Left lung (tissue), 10 donors: ENCODE measurements around the gene PCGF3. TPM values are rescaled to one million over a fixed set of nuclear protein-coding genes. Genes with fewer than 3 reads are reported as not detected.
"Not testable (repeated sequence)": the region's sequence is repeated elsewhere in the genome, so short reads cannot be mapped to it uniquely, and the experiment has no call there.

ENCODE experiments used
- ATAC-seq: fragments of 200-7000 bp; cut with Tn5 transposase; one replicate; pipeline ENCODE4 v1.9.1; 2020; ENCODE audit warnings: moderate library complexity
- DNase-seq, 4 donors: peaks; one replicate each; pipeline ENCODE4 v3.0.0-alpha.2; 2013 to 2020
- H3K27ac ChIP-seq, 2 donors: fragments of 200-600 bp; sonication (generic) in 1 of 2; one replicate each; pipeline versions ENCODE4 v1.5.0 to v1.8.0; 2020 to 2021
- H3K27me3 ChIP-seq, 2 donors: fragments of 200-600 bp; sonication (generic) in 1 of 2; one replicate each; pipeline versions ENCODE4 v1.5.0 to v1.8.0; 2020 to 2021
- H3K36me3 ChIP-seq, 2 donors: fragments of 200-600 bp; sonication (generic) in 1 of 2; one replicate each; pipeline versions ENCODE4 v1.5.0 to v1.8.0; 2020 to 2021
- H3K4me1 ChIP-seq, 2 donors: fragments of 200-600 bp; one replicate each; pipeline ENCODE4 v1.8.0; 2021
- H3K4me3 ChIP-seq, 2 donors: fragments of 200-600 bp; sonication (generic) in 1 of 2; one replicate each; pipeline versions ENCODE4 v1.5.0 to v1.8.0; 2020 to 2021; ENCODE audit warnings: mild to moderate bottlenecking in 1 of 2
- H3K9me3 ChIP-seq, 2 donors: fragments of 200-600 bp; sonication (generic) in 1 of 2; one replicate each; pipeline versions ENCODE4 v1.5.0 to v1.8.0; 2020 to 2021
- CTCF ChIP-seq, 2 donors: fragments of 200-600 bp; sonication (generic) in 1 of 2; IDR thresholded peaks; one replicate each; pipeline versions ENCODE4 v1.5.0 to v1.8.0; 2021; ENCODE audit warnings: antibody characterized with exemption in 2 of 2
- intact Hi-C, 2 donors: fragments of 100-400 bp; cut with DNase I; formaldehyde crosslinking; loops; one replicate each; pipeline versions ENCODE4 v1.11.2 to v1.14.2; 2022
- polyA plus RNA-seq, 6 donors: library from polyadenylated mRNA; unstranded; fragments of 120-200 nt; gene quantifications; one replicate each; pipeline ENCODE4 v1.2.1, GENCODE V29; 2013; ENCODE audit not compliant: insufficient read length in 6 of 6
- total RNA-seq, 2 donors: library from RNA; stranded (reverse); fragmentation: NEBNext Ultra II Directional; extraction: Animal tissue kit (Norgen Biotek cat#: 25700); gene quantifications; one replicate each; pipeline ENCODE4 v1.2.1, GENCODE V29; 2021
- donor health status: DM: no; HTN: yes; CAD: no.
- donor health status: DM: no; HTN: no; CAD: no.

Gene PCGF3
- total and polyA plus RNA-seq, 8 donors = 43.7 to 110 (median 88.7) TPM

GRCh38 chr4:704198-704891, 1.3 kb upstream of the PCGF3 start:
- Histone ChIP-seq H3K36me3 (no peaks in the 10 kb centered on the region), H3K27ac (no peak overlapping the region), H3K4me3 (no peak overlapping the region), H3K9me3 (no peaks in the 10 kb centered on the region), H3K27me3 (no peaks in the 10 kb centered on the region), H3K4me1 (peaks cover 13 to 31% of the 10 kb centered on the region in 2 donors)
- intact Hi-C loops = no loop called here
- TF ChIP-seq CTCF (IDR thresholded peaks at IDR 0.05) = no peak
- DNase-seq (peak in 1 of 4 donors; percentile 85), ATAC-seq (no peak)

GRCh38 chr4:704971-705277, 708 bp upstream of the PCGF3 start:
- Histone ChIP-seq H3K36me3 (no peaks in the 10 kb centered on the region), H3K4me1 (peaks cover 13 to 30% of the 10 kb centered on the region in 2 donors), H3K9me3 (no peaks in the 10 kb centered on the region), H3K4me3 (peak overlapping the region in 1 of 2 donors; percentile 78), H3K27ac (peak overlapping the region in 1 of 2 donors; percentile 86), H3K27me3 (no peaks in the 10 kb centered on the region)
- no peak for TF ChIP-seq CTCF (IDR thresholded peaks at IDR 0.05)
- intact Hi-C loops = no loop called here
- ATAC-seq (no peak), DNase-seq (no peak)

- intact Hi-C loops, H3K36me3 ChIP-seq, DNase-seq, H3K9me3 ChIP-seq, ATAC-seq, H3K27me3 ChIP-seq: not testable (repeated sequence)
- H3K4me1 ChIP-seq = peaks cover 13 to 34% of the 10 kb centered on the region in 2 donors
- H3K4me3 ChIP-seq = peak overlapping the region; percentile 78 to 85
- H3K27ac ChIP-seq = peak overlapping the region; percentile 65 to 86
These were observed 526 bp downstream of the PCGF3 start for GRCh38 chr4:706083-706633.

- Histone ChIP-seq H3K27me3 (no peaks in the 10 kb centered on the region), H3K27ac (peak overlapping the region in 1 of 2 donors; percentile 23), H3K9me3 (no peaks in the 10 kb centered on the region), H3K4me3 (peak overlapping the region; percentile 21 to 78), H3K36me3 (no peaks in the 10 kb centered on the region), H3K4me1 (peaks cover 13 to 34% of the 10 kb centered on the region in 2 donors)
- no peak for TF ChIP-seq CTCF (IDR thresholded peaks at IDR 0.05)
- DNase-seq (no peak), ATAC-seq (no peak)
- intact Hi-C loops = no loop called here
These were observed 1.4 kb downstream of the PCGF3 start for GRCh38 chr4:706834-707598.

- DNase-seq = no peak
- H3K36me3 ChIP-seq = no peaks in the 10 kb centered on the region
- intact Hi-C loops = no loop called here
- H3K4me3 ChIP-seq = peak overlapping the region in 1 of 2 donors; percentile 6
- H3K4me1 ChIP-seq = peaks cover 13 to 34% of the 10 kb centered on the region in 2 donors
- H3K27ac ChIP-seq = no peak overlapping the region
- H3K27me3 ChIP-seq = no peaks in the 10 kb centered on the region
- ATAC-seq = no peak
- no peaks in the 10 kb centered on the region for H3K9me3 ChIP-seq
- no peak for TF ChIP-seq CTCF (IDR thresholded peaks at IDR 0.05)
These were observed 2.4 kb downstream of the PCGF3 start for GRCh38 chr4:707929-708630.
